Aorta (tissue), 5 donors: ENCODE data around the gene POLN. TPM values are rescaled to one million over a fixed set of nuclear protein-coding genes. Genes with fewer than 3 reads are reported as not detected.

Source experiments
- ATAC-seq: fragments of 200-7000 bp; cut with Tn5 transposase; one replicate; pipeline ENCODE4 v1.9.1; 2022; ENCODE audit warnings: moderate library complexity; ENCODE audit not compliant: low FRiP score
- DNase-seq, 2 donors: peaks; one replicate each; pipeline ENCODE4 v3.0.0-alpha.2; 2020
- H3K27ac ChIP-seq, 2 donors: one replicate each; pipeline ENCODE4 v1.5.1; 2013; ENCODE audit warnings: low read length in 2 of 2, mild to moderate bottlenecking in 2 of 2, moderate library complexity in 2 of 2, control low read depth in 1 of 2, inconsistent platforms in 1 of 2, low read depth in 1 of 2
- H3K27me3 ChIP-seq, 2 donors: one replicate each; pipeline ENCODE4 v1.6.1; 2013; ENCODE audit warnings: control low read depth in 1 of 2, low read length in 1 of 2, mild to moderate bottlenecking in 1 of 2, moderate library complexity in 1 of 2; ENCODE audit not compliant: insufficient read depth in 2 of 2, control insufficient read depth in 1 of 2
- H3K36me3 ChIP-seq, 2 donors: one replicate each; pipeline ENCODE4 v1.6.1; 2013; ENCODE audit warnings: control low read depth in 1 of 2, low read length in 1 of 2, mild to moderate bottlenecking in 1 of 2; ENCODE audit not compliant: insufficient read depth in 2 of 2, control insufficient read depth in 1 of 2
- H3K4me1 ChIP-seq, 2 donors: one replicate each; pipeline ENCODE4 v1.6.1; 2013; ENCODE audit warnings: low read length in 2 of 2, control low read depth in 1 of 2, mild to moderate bottlenecking in 1 of 2, moderate library complexity in 1 of 2; ENCODE audit not compliant: insufficient read depth in 2 of 2, control insufficient read depth in 1 of 2
- H3K4me3 ChIP-seq, 2 donors: one replicate each; pipeline ENCODE4 v1.5.1; 2013; ENCODE audit warnings: low read length in 2 of 2, control low read depth in 1 of 2, mild to moderate bottlenecking in 1 of 2
- H3K9me3 ChIP-seq: one replicate; pipeline ENCODE4 v1.6.1; 2013; ENCODE audit warnings: mild to moderate bottlenecking, low read length; ENCODE audit not compliant: control insufficient read depth
- WGBS, 2 donors: extraction: QIAGEN DNeasy Blood & Tissue Kit; methylation state at CpG; one replicate each; pipeline ENCODE4 v1.1.7; 2013; 5-methylcytosine and 5-hydroxymethylcytosine counted together
- intact Hi-C, 2 donors: fragments of 100-400 bp; cut with DNase I; formaldehyde crosslinking; loops; one replicate each; pipeline versions ENCODE4 v1.14.2 to v1.15.0; 2022
- polyA plus RNA-seq, 2 donors: library from polyadenylated mRNA; stranded (reverse); fragments of 200-250 nt; gene quantifications; one replicate each; pipeline ENCODE4 v1.2.3, GENCODE V29; 2013
- total RNA-seq, 2 donors: library from RNA; stranded (reverse); fragmentation: NEBNext Ultra II Directional; extraction: Animal tissue kit (Norgen Biotek cat#: 25700); gene quantifications; one replicate each; pipeline ENCODE4 v1.2.1, GENCODE V29; 2021
- donor health status: healthy with polysubstance abuse.
- donor health status: Bipolar disorder and iron deficiency.
- donor health status: DM: no; HTN: no; CAD: no.
- donor health status: DM: no; HTN: no; CAD: no.
- donor health status: DM: yes; HTN: yes; CAD: no.

Gene POLN
- total and polyA plus RNA-seq, 4 donors, result 3.2 to 7.0 (median 6.6) TPM; not detected in 1

- Histone ChIP-seq H3K4me3 (no peak overlapping the region), H3K27ac (no peak overlapping the region), H3K9me3 (no peaks in the 10 kb centered on the region), H3K27me3 (no peaks in the 10 kb centered on the region), H3K4me1 (no peaks in the 10 kb centered on the region), H3K36me3 (no peaks in the 10 kb centered on the region)
- 81 to 82% methylated on average over 28 to 40 of the region's 40 CpGs for WGBS, 2 donors
- intact Hi-C loops, result no loop called here
- ATAC-seq (no peak), DNase-seq (peak; percentile 37 to 67)
Observed at GRCh38 chr4:2064276-2064991, 177.5 kb downstream of the POLN start.

DNA sequence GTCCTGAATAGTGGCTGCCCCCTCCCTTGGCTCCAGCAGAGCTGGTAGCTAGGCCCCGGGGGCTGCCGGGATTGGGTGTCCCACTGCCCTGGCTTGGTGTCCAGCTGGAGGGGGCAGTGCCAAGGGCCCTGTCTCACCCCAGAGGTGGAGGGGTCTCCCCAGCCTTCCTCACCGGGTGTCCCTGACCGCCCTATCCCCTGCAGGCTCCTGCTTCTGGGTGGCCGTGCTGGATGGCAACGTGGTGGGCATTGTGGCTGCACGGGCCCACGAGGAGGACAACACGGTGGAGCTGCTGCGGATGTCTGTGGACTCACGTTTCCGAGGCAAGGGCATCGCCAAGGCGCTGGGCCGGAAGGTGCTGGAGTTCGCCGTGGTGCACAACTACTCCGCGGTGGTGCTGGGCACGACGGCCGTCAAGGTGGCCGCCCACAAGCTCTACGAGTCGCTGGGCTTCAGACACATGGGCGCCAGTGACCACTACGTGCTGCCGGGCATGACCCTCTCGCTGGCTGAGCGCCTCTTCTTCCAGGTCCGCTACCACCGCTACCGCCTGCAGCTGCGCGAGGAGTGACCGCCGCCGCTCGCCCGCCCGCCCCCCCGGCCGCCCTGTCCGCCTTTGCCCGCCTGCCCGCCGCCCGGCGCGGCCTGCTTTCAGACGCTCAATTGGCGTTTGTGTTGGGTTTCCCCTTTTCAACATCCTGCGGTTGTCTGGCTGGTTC is 178.2 kb downstream of the POLN start:
- Histone ChIP-seq H3K4me1 (no peaks in the 10 kb centered on the region), H3K4me3 (no peak overlapping the region), H3K36me3 (no peaks in the 10 kb centered on the region), H3K27ac (no peak overlapping the region), H3K9me3 (no peaks in the 10 kb centered on the region), H3K27me3 (no peaks in the 10 kb centered on the region)
- intact Hi-C loops, result no loop called here
- ATAC-seq (no peak), DNase-seq (peak in 1 of 2 donors; percentile 32)
- 95 to 96% methylated on average over 53 of the region's 53 CpGs for WGBS, 2 donors

GRCh38 chr4:2062808-2063524 is 179.0 kb downstream of the POLN start:
- H3K4me3 ChIP-seq, result no peak overlapping the region
- H3K27me3 ChIP-seq, result no peaks in the 10 kb centered on the region
- H3K4me1 ChIP-seq, result no peaks in the 10 kb centered on the region
- H3K27ac ChIP-seq, result no peak overlapping the region
- ATAC-seq (no peak), DNase-seq (peak in 1 of 2 donors; percentile 35)
- intact Hi-C loops, result no loop called here
- H3K9me3 ChIP-seq, result no peaks in the 10 kb centered on the region
- H3K36me3 ChIP-seq, result no peaks in the 10 kb centered on the region
- 74 to 82% methylated on average over 15 to 16 of the region's 16 CpGs for WGBS, 2 donors

GRCh38 chr4:2062168-2062807 is 179.6 kb downstream of the POLN start:
- Histone ChIP-seq H3K27ac (no peak overlapping the region), H3K27me3 (no peaks in the 10 kb centered on the region), H3K4me3 (no peak overlapping the region), H3K4me1 (no peaks in the 10 kb centered on the region), H3K36me3 (no peaks in the 10 kb centered on the region), H3K9me3 (no peaks in the 10 kb centered on the region)
- 88 to 92% methylated on average over 10 to 11 of the region's 11 CpGs for WGBS, 2 donors
- no peak for DNase-seq
- intact Hi-C loops, result no loop called here
- ATAC-seq, result no peak

- no peaks in the 10 kb centered on the region for H3K36me3 ChIP-seq
- intact Hi-C loops, result no loop called here
- ATAC-seq, result no peak
Observed at GRCh38 chr4:2061186-2062131, 180.5 kb downstream of the POLN start.

GRCh38 chr4:2060611-2061185 is 181.2 kb downstream of the POLN start:
- intact Hi-C loops, result no loop called here

More at GRCh38 chr4:2061186-2062131, 180.5 kb downstream of the POLN start:
- Histone ChIP-seq H3K27ac (no peak overlapping the region), H3K9me3 (no peaks in the 10 kb centered on the region), H3K4me1 (no peaks in the 10 kb centered on the region), H3K27me3 (no peaks in the 10 kb centered on the region), H3K4me3 (no peak overlapping the region)
- peak in 1 of 2 donors; percentile 36 for DNase-seq
- WGBS, 2 donors, result 84 to 85% methylated on average over 41 to 42 of the region's 42 CpGs

GRCh38 chr4:2059726-2060602 is 182.0 kb downstream of the POLN start:
- no peak for ATAC-seq
- 2 to 3% methylated on average over 58 to 102 of the region's 102 CpGs for WGBS, 2 donors
- peak in 1 of 2 donors; percentile 34 for DNase-seq

More at GRCh38 chr4:2060611-2061185, 181.2 kb downstream of the POLN start:
- Histone ChIP-seq H3K27ac (no peak overlapping the region), H3K27me3 (no peaks in the 10 kb centered on the region), H3K9me3 (no peaks in the 10 kb centered on the region), H3K4me3 (no peak overlapping the region), H3K36me3 (no peaks in the 10 kb centered on the region), H3K4me1 (no peaks in the 10 kb centered on the region)
- WGBS, 2 donors, result 35 to 43% methylated on average over 36 to 54 of the region's 54 CpGs
- DNase-seq (peak in 1 of 2 donors; percentile 32), ATAC-seq (no peak)

More at GRCh38 chr4:2059726-2060602, 182.0 kb downstream of the POLN start:
- Histone ChIP-seq H3K27ac (no peak overlapping the region), H3K9me3 (no peaks in the 10 kb centered on the region), H3K36me3 (no peaks in the 10 kb centered on the region), H3K4me1 (no peaks in the 10 kb centered on the region), H3K4me3 (peak overlapping the region in 1 of 2 donors; percentile 52), H3K27me3 (no peaks in the 10 kb centered on the region)
- intact Hi-C loops, result no loop called here
